Measurements from ENCODE around the gene PARS2.
A peak's percentile ranks its signal among the peaks of the same experiment; 100 is the strongest.

PARS2 gene

GRCh38 chr1:54748094-54748835, 16.1 kb downstream of the PARS2 start:
- intact Hi-C loops (cut with DNase I): no loop called here

GRCh38 chr1:54745864-54746263, 18.5 kb downstream of the PARS2 start:
- intact Hi-C loops (cut with DNase I): no loop called here

More at GRCh38 chr1:54748094-54748835, 16.1 kb downstream of the PARS2 start:
- DNase-seq: no peak

GRCh38 chr1:54745274-54745673, 19.0 kb downstream of the PARS2 start:
- intact Hi-C loops (cut with DNase I): no loop called here
- DNase-seq: peak in 1 of 42 donors; percentile 3

More at GRCh38 chr1:54745864-54746263, 18.5 kb downstream of the PARS2 start:
- no peak for DNase-seq

- intact Hi-C loops (cut with DNase I): no loop called here
- peak in 1 of 42 donors; percentile 6 for DNase-seq
Measured at GRCh38 chr1:54744696-54745095, 19.6 kb downstream of the PARS2 start.

- peak in 2 of 42 donors; percentile 4 to 34 for DNase-seq
- intact Hi-C loops (cut with DNase I): no loop called here
Measured at GRCh38 chr1:54743416-54744226, 20.7 kb downstream of the PARS2 start.

- intact Hi-C loops (cut with DNase I): no loop called here
- peak in 3 of 42 donors; percentile 4 to 28 (median 23) for DNase-seq
Measured at GRCh38 chr1:54742282-54742681, 22.0 kb downstream of the PARS2 start.

- intact Hi-C loops (cut with DNase I): no loop called here
- peak in 3 of 42 donors; percentile 10 to 21 (median 17) for DNase-seq
Measured at GRCh38 chr1:54741531-54741930, 22.8 kb downstream of the PARS2 start.

GRCh38 chr1:54738244-54738643, 26.1 kb downstream of the PARS2 start:
- peak in 1 of 42 donors; percentile 31 for DNase-seq
- intact Hi-C loops (cut with DNase I): no loop called here

- DNase-seq: peak in 1 of 42 donors; percentile 39
- intact Hi-C loops (cut with DNase I): no loop called here
Measured at GRCh38 chr1:54736685-54737084, 27.6 kb downstream of the PARS2 start.

- intact Hi-C loops (cut with DNase I): no loop called here
- DNase-seq: no peak
Measured at GRCh38 chr1:54728027-54728426, 36.3 kb downstream of the PARS2 start.

- DNase-seq: no peak
- intact Hi-C loops (cut with DNase I): no loop called here
Measured at GRCh38 chr1:54724771-54725170, 39.6 kb downstream of the PARS2 start.

GRCh38 chr1:54723985-54724384, 40.3 kb downstream of the PARS2 start:
- intact Hi-C loops (cut with DNase I): no loop called here
- no peak for DNase-seq

- intact Hi-C loops (cut with DNase I): no loop called here
- no peak for DNase-seq
Measured at GRCh38 chr1:54721719-54722118, 42.6 kb downstream of the PARS2 start.

GRCh38 chr1:54716299-54717047, 47.9 kb downstream of the PARS2 start:
- intact Hi-C loops (cut with DNase I): loop anchor here (5.0 kb wide), 1 partner anchor 46 kb away; the partner anchor contains the start of gene PARS2

GRCh38 chr1:54715493-54716298, 48.6 kb downstream of the PARS2 start, which contains the start of gene TTC4:
Gene TTC4, plus strand, starts transcription at chr1:54715861. Its CDS starts 48 bp downstream, at chr1:54715909.
- DNase-seq: peak; percentile 60 to 96 (median 90)
- intact Hi-C loops (cut with DNase I): loop anchor here (5.0 kb wide), 1 partner anchor 47 kb away; the partner anchor contains the start of gene PARS2

More at GRCh38 chr1:54716299-54717047, 47.9 kb downstream of the PARS2 start:
- DNase-seq: no peak

GRCh38 chr1:54714881-54715492, 49.3 kb downstream of the PARS2 start:
- no peak for DNase-seq
- intact Hi-C loops (cut with DNase I): loop anchor here (5.0 kb wide), 1 partner anchor 47 kb away; the partner anchor contains the start of gene PARS2

GRCh38 chr1:54711536-54711935, 52.8 kb downstream of the PARS2 start:
- intact Hi-C loops (cut with DNase I): no loop called here
- DNase-seq: no peak

- DNase-seq: no peak
- intact Hi-C loops (cut with DNase I): no loop called here
Measured at GRCh38 chr1:54710841-54711240, 53.5 kb downstream of the PARS2 start.
